ENCODE results near the gene LRRN2.

GRCh38 chr1:204643503-204643902 is 42.0 kb downstream of the LRRN2 start:
- TF ChIP-seq CTCF (conservative IDR thresholded peaks at IDR 0.05 in 1 of 2, IDR thresholded peaks at IDR 0.05 in 1 of 2; ENCODE audit: low read depth in 1 of 2, low read length in 2 of 2), result no peak
- TF ChIP-seq EZH2 (IDR thresholded peaks at IDR 0.05; ENCODE audit: low read length, missing control alignments), result no peak
